RWPE2 (cell line): Measurements from ENCODE around the gene NEURL1.

Source experiments
- ATAC-seq: fragments of 200-7000 bp; cut with Tn5 transposase; 3 replicates; pipeline ENCODE4 v1.9.1; 2021; ENCODE audit warnings: low read depth
- DNase-seq: peaks from one replicate; pipeline ENCODE4 v3.0.0-alpha.2; 2020; ENCODE audit warnings: low spot score
- H3K27ac ChIP-seq: fragments of 450-650 bp; 2 replicates; pipeline ENCODE4 v1.5.1; 2017; ENCODE audit warnings: mild to moderate bottlenecking; ENCODE audit not compliant: poor library complexity, severe bottlenecking
- H3K27me3 ChIP-seq: fragments of 250-450 bp; sonication (Bioruptor Pico); 2 replicates; pipeline ENCODE4 v1.5.1; 2021; ENCODE audit warnings: mild to moderate bottlenecking, moderate library complexity; ENCODE audit not compliant: insufficient read depth, poor library complexity, severe bottlenecking
- H3K36me3 ChIP-seq: fragments of 250-450 bp; sonication (Bioruptor Pico); 2 replicates; pipeline ENCODE4 v1.5.1; 2020; ENCODE audit warnings: low read depth, mild to moderate bottlenecking, moderate library complexity
- H3K4me1 ChIP-seq: fragments of 250-450 bp; sonication (Bioruptor Pico); 2 replicates; pipeline ENCODE4 v1.5.1; 2021; ENCODE audit warnings: mild to moderate bottlenecking, moderate library complexity; ENCODE audit not compliant: insufficient read depth, poor library complexity, severe bottlenecking
- H3K4me3 ChIP-seq: fragments of 250-450 bp; sonication (Bioruptor Pico); 2 replicates; pipeline ENCODE4 v1.5.1; 2021; ENCODE audit warnings: mild to moderate bottlenecking, moderate library complexity; ENCODE audit not compliant: severe bottlenecking
- H3K9me3 ChIP-seq: fragments of 250-450 bp; sonication (Bioruptor Pico); 2 replicates; pipeline ENCODE4 v1.5.1; 2021; ENCODE audit warnings: mild to moderate bottlenecking, moderate library complexity; ENCODE audit not compliant: severe bottlenecking
- CTCF ChIP-seq: fragments of 450-650 bp; IDR thresholded peaks from one replicate; pipeline ENCODE4 v1.5.1; 2017; ENCODE audit warnings: mild to moderate bottlenecking, moderate library complexity; ENCODE audit not compliant: poor library complexity, severe bottlenecking

Gene NEURL1

GRCh38 chr10:103614306-103615158, 121.0 kb downstream of the NEURL1 start:
- TF ChIP-seq CTCF = no peak
- no peaks in the 10 kb centered on the region for H3K9me3 ChIP-seq
- no peaks in the 10 kb centered on the region for H3K27me3 ChIP-seq
- no peak overlapping the region for H3K4me3 ChIP-seq
- H3K27ac ChIP-seq = no peak overlapping the region
- H3K4me1 ChIP-seq = no peaks in the 10 kb centered on the region
- peaks cover 63% of the 10 kb centered on the region for H3K36me3 ChIP-seq
- DNase-seq = no peak
- no peak for ATAC-seq

- Histone ChIP-seq H3K4me1 (no peaks in the 10 kb centered on the region), H3K36me3 (peaks cover 52% of the 10 kb centered on the region), H3K9me3 (no peaks in the 10 kb centered on the region), H3K27ac (no peak overlapping the region), H3K4me3 (no peak overlapping the region), H3K27me3 (no peaks in the 10 kb centered on the region)
- no peak for DNase-seq
- no peak for ATAC-seq
- no peak for TF ChIP-seq CTCF
Measured at GRCh38 chr10:103616705-103617601, 123.4 kb downstream of the NEURL1 start.

GRCh38 chr10:103617602-103618385, 124.3 kb downstream of the NEURL1 start:
- Histone ChIP-seq H3K36me3 (peaks cover 43% of the 10 kb centered on the region), H3K27me3 (no peaks in the 10 kb centered on the region), H3K4me3 (no peak overlapping the region), H3K9me3 (no peaks in the 10 kb centered on the region), H3K4me1 (no peaks in the 10 kb centered on the region), H3K27ac (no peak overlapping the region)
- no peak for DNase-seq
- no peak for ATAC-seq
- no peak for TF ChIP-seq CTCF

GRCh38 chr10:103618575-103619423, 125.3 kb downstream of the NEURL1 start:
- no peak overlapping the region for H3K4me3 ChIP-seq
- no peaks in the 10 kb centered on the region for H3K4me1 ChIP-seq
- DNase-seq (no peak), ATAC-seq (no peak)
- no peaks in the 10 kb centered on the region for H3K27me3 ChIP-seq
- peaks cover 33% of the 10 kb centered on the region for H3K36me3 ChIP-seq
- H3K27ac ChIP-seq = no peak overlapping the region
- no peaks in the 10 kb centered on the region for H3K9me3 ChIP-seq
- TF ChIP-seq CTCF = no peak
